ENCODE data around the gene KSR2.
"Not testable (repeated sequence)": the region's sequence is repeated elsewhere in the genome, so short reads cannot be mapped to it uniquely, and the experiment has no call there.

The KSR2 gene

DNA sequence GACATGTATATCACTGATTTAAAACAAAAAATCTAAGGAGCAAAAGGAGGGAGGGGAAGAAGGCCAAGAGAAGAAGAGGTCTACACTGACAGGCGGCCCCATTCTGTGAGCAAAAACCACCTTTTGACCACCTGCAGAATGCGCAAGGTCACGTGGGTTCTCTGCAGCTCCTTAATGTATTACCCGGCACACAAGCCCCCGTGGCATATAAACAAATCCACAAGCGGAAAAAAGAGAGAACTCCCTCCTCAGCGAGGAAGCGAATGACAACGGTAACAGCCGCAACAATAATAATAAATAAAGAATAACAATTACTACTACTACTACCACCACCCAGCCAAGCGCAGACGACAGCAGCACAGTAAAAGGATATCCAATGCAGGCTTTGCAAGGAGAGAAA, 1.3 kb downstream of the KSR2 start:
- no peak for DNase-seq

DNA sequence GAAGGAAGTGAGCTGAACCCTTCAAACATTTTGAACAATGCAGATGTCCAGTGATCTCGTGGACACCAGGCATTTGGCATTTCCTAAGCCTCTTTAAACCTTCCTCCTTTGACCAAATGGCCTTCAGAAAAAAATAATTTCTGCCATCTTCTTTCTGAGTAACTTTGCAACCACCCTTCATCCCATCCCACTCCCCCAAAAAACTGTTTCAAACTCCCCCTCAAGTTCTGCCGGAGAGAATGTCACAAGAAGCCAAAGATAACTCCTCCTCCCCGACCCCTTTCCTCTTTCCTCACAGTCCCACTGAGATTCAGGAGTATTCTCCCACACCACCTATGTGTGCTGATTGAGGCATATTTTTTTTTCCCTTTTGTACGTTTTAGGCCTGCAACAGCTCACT, 1.7 kb downstream of the KSR2 start:
- no peak for DNase-seq

DNA sequence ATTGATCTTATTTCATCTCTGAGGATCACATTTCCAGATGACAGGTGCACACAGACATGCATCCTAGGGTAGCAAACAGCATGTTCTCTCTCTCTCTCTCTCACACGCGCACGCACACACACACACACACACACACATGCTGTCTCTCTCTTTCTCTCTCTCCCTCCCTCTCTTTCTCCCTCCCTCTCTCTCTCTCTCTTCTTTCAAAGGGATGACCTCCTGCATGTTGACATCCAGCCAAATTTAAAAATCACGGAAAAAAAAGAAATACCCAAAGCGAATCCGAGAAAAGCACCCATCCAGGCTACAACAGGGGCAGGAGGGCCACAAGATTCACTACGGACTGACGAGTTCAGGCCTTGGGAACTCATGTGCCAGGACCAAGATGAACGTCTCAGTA, 2.3 kb downstream of the KSR2 start:
- no peak for DNase-seq

DNA sequence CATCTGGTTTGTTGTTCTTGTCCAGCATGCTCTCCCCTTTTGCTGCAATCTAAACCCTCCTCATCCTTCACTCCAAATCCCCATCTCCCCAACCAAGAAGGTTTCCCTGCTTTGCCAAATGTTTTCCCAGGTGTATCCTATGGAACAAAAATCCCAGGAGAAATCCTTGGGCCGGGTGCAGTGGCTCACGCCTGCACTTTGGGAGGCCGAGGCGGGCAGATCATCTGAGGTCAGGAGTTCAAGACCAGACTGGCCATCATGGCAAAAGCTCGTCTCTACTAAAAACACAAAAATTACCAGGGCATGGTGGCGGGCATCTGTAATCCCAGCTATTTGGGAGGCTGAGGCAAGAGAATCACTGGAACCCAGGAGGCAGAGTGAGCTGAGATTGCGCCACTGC, 5.0 kb downstream of the KSR2 start:
- DNase-seq = no peak

DNA sequence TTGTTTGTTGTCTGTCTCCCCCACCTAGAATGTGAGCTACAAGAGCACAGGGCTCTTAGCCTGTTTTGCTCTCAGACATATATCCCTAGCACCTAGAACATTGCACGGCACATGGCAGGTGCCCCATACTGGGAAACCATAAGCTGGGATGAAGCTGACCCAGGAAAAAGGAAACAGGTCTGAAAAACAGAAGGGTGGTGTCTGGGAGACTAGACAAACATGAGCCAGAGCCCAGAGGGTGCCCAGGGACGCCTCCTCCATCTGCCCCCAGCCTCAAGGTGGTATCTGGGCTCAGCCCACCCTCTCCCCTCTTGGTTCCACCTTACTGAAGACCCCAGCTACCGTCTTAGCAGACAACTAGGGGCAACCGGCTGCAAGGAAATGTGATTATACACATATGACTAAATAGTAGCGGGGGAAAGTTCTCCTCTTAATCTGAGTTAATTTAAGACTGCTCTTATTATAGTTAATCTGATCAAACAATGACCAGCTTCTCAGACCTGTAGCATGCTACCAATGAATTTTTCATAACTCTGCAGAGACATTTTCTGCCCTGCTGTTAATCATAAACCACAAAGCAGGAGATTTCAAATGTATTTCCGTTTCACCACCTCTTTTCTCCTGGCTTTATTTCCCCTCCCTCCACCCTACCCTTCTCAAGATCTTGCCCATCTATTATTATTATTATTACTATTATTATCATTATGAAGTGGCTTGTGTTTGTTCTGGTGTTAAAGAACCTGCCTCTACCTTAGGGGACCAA, 31.9 kb downstream of the KSR2 start:
- no peak for DNase-seq

DNA sequence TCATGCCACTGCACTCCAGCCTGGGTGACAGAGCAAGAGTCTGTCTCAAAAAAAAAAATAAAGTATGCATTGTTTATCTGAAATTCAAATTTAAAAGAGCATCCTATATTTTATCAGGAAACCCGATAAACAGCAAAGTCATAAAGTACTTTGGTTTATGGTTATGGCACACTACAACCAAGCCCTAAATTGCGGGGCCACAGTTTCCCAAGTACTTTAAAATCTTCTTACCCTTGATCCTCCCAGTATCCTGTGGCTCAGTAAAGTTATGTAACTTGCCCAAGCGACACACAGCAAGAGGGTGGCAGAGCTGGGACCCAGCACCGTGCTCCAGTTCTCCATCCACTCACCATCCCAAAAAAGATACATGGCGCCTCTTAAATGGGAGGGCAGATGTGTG, 35.2 kb downstream of the KSR2 start:
- DNase-seq = no peak

DNA sequence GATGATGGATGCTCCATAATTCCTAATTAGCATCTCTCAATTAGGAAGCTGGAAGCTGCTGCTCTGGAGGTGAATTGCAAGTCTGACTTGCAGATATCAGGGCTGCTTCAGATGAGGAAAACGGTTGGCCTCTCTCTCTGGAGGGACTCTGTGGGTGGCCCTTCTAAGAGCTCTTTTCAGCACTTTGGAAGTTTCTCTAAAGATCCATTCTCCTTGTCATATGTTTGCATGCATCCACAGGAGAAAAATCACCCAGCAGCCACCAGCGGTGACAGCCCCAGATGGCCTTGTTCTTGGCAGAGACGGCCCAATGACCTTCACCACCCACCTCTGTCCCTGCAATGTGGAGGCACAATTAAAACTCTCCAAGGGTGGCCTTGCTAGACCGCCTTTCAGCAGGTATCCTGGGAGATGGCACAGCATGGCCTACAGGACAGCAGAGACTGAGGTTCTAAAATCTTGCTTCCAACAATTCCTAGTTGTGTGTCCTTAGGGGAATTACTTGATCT, 42.3 kb downstream of the KSR2 start:
- DNase-seq = no peak

DNA sequence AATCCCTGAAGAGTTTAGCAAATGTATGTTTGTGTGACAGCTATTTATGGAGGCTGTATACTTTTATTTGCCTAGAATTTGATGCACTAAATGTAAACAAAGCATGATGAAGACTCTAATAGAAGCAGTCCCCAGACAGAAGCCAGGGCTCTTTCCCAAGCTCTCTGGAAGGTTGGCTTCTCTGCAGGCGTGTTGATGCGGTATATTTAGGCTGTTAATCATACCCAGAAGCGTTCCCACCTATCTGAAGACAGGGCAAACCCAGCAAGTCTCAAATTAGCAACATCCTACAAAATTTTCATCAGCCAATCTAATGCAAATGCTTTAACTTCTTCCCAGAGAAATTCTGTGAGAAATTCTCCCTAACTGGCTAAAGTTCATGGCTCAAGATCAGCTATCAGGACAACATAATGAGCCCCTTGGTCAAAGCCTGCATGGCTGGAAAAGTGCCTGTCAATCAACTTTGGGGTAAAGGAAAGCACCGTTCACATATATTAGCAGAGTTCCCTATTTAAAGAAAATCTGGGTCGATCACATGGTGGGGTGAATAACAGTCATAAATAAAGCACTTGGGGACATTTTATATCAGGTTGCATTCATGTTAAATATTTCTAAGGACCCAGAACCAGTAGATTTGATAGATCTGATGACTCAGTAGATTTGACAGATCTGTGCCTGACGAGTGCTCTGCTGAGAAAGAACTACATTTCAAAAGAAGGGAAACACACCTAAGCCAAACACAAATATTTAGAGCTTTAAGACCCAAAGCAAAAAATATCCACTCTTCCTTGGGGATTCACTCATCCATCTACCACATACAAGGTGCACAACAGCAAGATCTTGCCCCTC, 46.6 kb downstream of the KSR2 start:
- no peak for DNase-seq

DNA sequence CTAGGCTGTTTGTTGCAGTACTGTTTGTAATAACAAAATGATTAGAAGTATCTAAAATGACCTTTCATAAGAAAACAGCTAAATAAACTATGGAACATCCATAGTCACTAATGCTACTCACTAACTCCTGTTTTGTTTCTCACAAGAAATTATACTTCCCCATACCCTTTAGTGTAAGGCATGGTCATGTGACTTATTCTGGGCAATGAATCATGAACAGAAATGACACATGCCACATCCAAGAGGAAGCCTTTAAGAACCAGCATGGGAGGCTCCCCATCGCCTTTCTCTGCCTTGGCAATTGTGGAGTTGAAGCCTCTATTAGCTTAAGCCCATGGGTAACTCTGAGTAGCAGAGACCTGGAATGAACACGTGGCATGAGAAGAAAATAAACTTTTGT, 49.3 kb downstream of the KSR2 start:
- no peak for DNase-seq

DNA sequence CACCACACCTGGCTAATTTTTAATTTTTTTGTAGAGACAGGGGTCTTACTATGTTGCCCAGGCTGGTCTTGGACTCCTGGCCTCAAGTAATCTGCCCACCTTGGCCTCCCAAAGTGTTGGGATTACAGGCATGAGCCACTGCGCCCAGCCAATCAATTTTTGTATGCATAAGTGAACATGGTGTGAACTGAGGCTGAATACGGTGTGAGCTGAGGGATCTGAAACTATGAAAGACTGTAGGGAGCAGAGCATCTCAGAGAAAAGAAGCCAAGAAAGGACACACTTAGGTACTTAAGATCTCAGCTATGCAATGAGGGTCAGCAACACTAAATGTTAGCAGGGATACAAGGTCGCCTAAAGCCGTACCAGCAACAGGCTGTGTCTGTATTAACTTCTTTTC, 54.1 kb downstream of the KSR2 start:
- no peak for DNase-seq

DNA sequence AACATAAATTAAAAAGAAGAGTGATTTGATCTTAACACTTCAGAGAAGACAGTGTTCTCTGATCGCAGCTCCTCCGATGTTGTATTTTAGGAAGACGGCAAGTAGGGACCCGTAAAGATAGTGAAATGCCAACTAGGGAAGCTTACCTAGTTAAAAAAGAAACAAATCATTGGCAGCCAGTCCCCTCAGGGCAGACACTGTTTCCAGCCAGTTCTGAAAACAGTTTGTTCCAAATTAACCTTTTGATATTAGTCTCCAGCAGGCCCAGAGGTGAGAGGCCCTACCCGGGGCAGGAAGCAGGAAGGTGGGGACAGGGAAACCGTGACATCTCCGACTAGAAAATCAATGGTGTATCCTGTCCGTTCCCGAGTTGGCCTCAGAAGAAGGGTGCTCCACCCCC, 56.0 kb downstream of the KSR2 start:
- no peak for DNase-seq

DNA sequence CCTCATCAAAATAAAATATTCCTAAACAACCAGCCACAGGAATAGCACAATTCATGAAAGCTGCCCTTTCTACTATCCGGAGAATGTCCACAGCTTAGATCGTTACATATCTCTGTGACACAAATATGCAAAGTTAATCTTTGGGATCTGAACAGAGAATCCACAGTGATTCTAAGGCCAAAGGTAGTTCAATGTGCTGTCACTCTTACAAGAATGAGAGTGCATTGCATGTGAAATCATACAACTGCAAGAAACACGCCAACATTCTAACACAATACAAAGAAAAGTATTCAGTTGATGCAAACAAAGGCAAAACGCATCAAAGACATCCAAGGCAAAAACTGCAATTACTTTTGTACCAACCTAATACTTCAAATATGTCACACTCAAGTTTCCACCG, 60.4 kb downstream of the KSR2 start:
- DNase-seq = no peak

DNA sequence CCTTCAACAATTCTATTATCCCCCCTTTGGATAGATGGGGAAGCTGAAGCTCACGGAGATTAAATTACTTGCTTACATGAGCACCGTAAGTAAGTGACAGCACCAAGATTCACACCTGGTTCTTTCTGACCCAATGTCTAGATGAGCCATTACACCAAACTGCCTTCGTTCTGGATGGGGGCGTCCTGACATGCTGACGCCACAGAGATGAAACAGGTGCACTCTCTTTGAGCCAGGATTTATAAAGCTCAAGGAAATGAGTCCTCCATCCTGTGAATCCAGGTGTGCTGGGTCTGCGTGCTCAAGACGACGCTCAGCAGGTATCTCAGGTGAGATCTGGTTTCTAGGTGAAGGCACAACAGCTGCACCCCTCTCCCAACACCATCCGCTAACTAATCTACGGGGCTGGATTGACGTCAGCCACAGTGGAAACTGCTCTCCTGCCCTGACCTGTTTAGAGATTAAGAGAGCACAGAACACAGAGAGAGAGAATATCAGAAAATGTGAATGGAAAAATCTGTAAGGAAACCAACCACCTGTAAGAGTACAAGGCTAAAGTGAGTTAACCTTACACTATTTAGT, 61.6 kb downstream of the KSR2 start:
- no peak for DNase-seq

DNA sequence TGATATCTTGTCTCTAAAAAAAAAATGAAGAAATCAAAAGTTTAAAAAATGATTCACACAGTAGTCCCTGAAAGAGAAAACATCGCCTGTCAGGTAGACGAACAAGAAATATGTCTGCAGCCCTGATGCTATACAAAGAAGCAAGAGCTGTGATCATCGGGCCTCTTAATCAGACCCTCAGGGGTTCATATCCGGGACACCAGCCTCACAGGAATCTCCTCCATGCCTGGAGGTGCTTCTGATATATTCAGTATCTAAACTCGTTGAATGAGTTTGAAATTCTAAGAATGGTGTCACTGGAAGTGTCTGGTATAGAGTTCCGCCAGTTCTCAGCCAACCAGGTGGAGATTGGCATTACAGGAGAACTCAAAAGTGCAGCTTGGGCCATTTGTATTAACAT, 64.7 kb downstream of the KSR2 start:
- DNase-seq = no peak

DNA sequence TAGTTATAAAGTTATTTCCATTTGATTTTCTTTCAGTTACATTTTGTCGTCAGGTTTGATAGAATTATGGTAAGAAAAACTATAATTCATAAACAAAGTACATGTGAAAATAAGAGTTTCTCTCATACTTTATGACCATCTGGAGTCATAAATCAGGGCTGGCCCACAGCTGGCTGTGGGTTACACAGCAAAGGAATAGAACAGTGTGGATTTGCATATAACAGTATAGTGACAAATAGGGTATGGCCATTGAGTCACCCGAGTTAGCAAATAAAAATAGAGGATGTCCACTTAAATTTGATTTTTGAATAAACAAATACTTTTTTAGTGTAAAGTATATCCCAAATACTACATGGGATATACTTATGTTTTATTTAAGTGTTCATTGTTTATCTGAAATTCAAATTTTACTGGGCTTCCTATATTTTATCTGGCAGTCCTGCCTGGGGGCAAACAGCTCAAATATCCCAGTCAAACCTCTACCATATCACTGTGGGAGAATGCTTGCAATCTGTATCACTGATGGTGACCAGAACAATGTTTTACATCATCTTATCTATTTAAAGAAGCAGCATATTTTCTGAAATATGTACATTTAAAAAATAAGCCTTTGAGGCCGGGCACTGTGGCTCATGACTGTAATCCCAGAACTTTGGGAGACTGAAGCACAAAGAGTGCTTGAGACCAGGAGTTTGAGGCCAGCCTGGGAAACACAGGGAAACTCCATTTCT, 65.5 kb downstream of the KSR2 start:
- DNase-seq = no peak

DNA sequence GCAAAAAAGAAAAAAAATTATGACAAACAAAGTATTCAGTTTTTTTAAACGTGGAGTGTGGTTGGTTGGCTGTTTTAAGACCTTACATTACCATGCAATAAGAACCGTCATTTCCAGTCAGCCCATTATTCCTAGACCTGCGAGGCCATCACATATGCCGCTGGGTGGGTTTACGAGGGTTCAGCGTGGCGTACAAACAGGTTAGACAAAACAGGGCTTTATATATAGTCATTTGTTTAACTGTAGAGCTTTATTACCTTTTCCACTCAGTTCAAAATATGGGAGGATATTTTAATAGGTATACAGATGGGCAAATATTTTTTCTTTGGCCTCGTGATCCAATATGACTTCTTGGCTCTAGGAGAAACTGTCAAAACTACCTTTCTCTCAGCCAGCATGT, 67.2 kb downstream of the KSR2 start:
- no peak for DNase-seq

DNA sequence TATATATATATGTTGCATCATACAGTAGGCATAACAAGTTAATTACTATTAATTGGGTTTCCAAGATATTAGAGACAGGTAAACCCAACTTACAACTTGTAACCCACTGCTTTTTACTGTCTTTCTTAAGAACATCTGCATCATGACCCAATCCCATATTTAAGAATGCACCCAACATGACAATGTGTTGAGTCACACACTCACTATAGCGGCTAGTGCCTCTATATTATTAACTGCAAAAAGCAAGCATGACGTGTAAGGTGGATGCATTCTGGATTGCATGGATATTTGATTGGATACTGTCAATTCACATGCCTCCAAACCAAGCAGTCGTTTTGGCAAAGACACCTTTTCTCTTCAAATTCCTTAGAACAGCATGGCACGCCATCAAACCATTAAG, 68.2 kb downstream of the KSR2 start:
- no peak for DNase-seq

DNA sequence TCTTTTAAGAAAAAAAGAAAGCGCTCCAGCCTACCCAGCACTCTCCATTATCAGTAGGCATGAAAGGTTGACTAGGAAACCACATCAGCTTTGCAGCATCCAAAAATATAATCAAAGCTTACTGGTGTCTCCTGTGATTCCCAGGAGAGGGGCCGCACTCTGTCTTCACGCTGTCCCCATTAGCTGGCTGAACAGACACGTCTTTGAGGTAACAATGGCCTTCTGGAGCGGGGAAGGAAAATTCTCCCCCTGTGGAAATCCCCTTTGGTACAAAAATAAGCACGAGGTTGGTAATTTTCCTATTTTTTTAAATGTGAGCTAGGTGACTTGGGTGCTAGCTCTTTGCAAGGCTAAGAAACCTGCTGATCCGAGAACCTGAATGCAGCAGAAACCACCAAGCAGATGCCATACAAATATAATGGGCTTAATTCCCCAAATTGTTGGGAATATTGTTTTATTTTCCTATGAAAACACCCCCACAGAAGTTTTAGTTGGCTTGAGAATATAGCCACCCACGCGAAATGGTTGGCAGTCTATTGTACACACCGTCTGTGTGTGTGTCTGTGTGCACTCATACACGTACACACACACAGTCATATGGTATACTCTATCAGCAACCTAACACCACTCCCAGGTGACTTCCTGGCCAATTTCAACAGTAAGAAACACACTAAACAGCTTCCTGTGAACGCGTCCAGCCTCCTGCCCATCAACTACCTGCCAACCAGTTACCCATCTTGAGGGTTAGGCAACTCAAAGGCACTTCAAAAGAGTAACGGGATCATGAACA, 71.2 kb downstream of the KSR2 start:
- DNase-seq = no peak

DNA sequence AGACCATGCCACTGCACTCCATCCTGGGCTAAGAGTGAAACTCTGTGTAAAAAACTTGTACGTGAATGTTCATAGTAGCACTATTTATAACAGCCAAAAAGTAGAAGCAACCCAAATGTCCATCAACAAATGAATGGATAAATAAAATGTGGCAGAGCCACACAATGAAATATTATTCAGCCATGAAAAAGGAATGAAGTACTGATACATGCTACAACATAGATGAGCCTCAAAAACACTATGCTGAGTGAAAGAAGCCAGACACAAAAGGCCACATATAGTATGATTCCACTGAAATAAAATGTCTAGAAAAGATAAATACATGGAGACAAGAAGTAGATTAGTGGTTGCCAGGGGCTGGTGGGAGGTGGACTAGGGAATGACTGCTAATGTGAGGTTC, 72.8 kb downstream of the KSR2 start:
- no peak for DNase-seq

DNA sequence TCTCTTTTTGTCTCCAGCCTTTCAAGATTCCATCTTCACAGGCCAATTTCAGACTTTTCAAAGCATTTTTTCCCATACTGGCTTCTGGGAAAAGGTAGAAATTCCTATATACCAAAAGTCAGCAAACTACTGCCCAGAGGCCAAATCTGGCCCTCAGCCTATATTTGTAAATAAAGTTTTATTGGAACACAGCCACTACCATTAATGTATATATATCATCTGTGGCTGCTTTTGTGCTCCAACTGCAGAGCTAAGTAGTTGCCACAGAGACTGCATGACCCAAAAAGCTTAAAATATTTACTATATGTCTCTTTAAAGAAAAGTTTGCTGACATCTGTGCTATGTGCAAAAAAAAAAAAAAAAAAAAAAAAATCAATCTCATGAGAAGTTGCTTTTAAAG, 76.3 kb downstream of the KSR2 start:
- DNase-seq = no peak

DNA sequence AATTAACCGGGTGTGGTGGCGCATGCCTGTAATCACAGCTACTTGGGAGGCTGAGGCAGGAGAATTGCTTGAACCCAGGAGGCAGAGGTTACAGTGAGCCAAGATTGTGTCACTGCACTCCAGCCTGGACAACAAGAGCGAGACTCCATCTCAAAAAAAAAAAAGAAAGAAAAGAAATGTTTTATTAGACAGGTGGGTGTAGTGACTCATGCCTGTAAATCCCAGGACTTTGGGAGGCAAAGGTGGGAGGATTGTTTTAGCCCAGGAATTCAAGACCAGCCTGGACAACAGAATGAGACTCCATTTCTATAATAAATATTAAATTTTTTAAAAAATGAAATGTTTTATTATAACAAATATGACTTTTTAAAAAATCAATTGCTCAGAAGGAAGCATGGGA, 77.5 kb downstream of the KSR2 start:
- not testable (repeated sequence) for DNase-seq

DNA sequence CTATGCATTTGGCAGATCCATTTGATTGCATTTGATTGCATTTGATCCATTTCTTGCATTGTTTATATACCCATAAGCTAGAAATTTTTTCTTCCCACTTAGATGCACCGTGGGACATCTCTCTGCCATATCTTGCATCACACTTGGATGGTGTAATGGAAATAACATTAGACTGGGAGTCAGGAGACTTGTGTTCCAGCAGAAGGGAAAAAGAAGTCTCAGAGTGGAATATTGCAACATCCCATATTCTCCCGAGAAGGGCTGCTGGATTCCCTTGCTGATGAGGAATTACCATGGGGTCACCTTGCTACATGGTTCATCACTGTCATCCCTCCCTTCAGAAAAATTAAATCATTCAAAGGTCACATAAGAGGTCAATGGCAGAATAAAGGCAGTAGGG, 78.1 kb downstream of the KSR2 start:
- DNase-seq = no peak

Data from SW 1271 (cell line).